Activated T-cell treated with anti-CD3 and anti-CD28 coated beads, Interleukin-2, amount 50 U/mL, for 72 hours (primary cell): Measurements from ENCODE around the gene TENT5C. TPM values are rescaled to one million over a fixed set of nuclear protein-coding genes. Genes with fewer than 3 reads are reported as not detected.
A peak's percentile ranks its signal among the peaks of the same experiment; 100 is the strongest.

Experiments used
- ATAC-seq, 2 donors: fragments of 150-1000 bp; cut with Tn5 transposase; replicated peaks in 1 of 2; 2 replicates each; pipeline ENCODE4 v1.10.0; 2021; ENCODE audit warnings: moderate library complexity in 2 of 2, mild to moderate bottlenecking in 1 of 2
- DNase-seq, 2 donors: peaks; one replicate each; pipeline ENCODE4 v3.0.0; 2021 to 2022; ENCODE audit warnings: mixed read lengths in 1 of 2
- H3K27ac Mint-ChIP-seq: one replicate; pipeline ENCODE4 v1.8.0; 2022; ENCODE audit warnings: mild to moderate bottlenecking, moderate library complexity, mixed read lengths
- H3K27me3 Mint-ChIP-seq: one replicate; pipeline ENCODE4 v1.8.0; 2022; ENCODE audit warnings: low read depth, mixed read lengths
- H3K36me3 Mint-ChIP-seq, 2 donors: one replicate each; pipeline ENCODE4 v1.8.0; 2022; ENCODE audit warnings: mixed read lengths in 2 of 2, mild to moderate bottlenecking in 1 of 2; ENCODE audit not compliant: insufficient read depth in 2 of 2
- H3K4me1 Mint-ChIP-seq: one replicate; pipeline ENCODE4 v1.8.0; 2022; ENCODE audit warnings: low read depth, mixed read lengths
- H3K4me3 Mint-ChIP-seq, 2 donors: one replicate each; pipeline ENCODE4 v1.8.0; 2022; ENCODE audit warnings: mild to moderate bottlenecking in 2 of 2, mixed read lengths in 2 of 2, moderate library complexity in 2 of 2
- H3K9me3 Mint-ChIP-seq, 2 donors: one replicate each; pipeline ENCODE4 v1.8.0; 2022; ENCODE audit warnings: mixed read lengths in 2 of 2
- total RNA-seq, 2 donors: library from RNA; stranded (reverse); gene quantifications; one replicate each; pipeline ENCODE4 v1.2.3, GENCODE V29; 2022

Gene TENT5C
- total RNA-seq, 2 donors from 2014 or later = 22.5 to 36.3 TPM

- H3K4me1 Mint-ChIP-seq = peaks cover 45% of the 10 kb centered on the region
- no peak for DNase-seq
- H3K36me3 Mint-ChIP-seq = peaks cover 8 to 10% of the 10 kb centered on the region in 2 donors
- H3K27me3 Mint-ChIP-seq = peaks cover 10% of the 10 kb centered on the region
- peak; percentile 19 to 28 for ATAC-seq
- no peaks in the 10 kb centered on the region for H3K9me3 Mint-ChIP-seq
- peak overlapping the region; percentile 83 for H3K27ac Mint-ChIP-seq
- peak overlapping the region; percentile 93 to 99 for H3K4me3 Mint-ChIP-seq
Measured at GRCh38 chr1:117605164-117605773, 579 bp upstream of the TENT5C start.

DNA sequence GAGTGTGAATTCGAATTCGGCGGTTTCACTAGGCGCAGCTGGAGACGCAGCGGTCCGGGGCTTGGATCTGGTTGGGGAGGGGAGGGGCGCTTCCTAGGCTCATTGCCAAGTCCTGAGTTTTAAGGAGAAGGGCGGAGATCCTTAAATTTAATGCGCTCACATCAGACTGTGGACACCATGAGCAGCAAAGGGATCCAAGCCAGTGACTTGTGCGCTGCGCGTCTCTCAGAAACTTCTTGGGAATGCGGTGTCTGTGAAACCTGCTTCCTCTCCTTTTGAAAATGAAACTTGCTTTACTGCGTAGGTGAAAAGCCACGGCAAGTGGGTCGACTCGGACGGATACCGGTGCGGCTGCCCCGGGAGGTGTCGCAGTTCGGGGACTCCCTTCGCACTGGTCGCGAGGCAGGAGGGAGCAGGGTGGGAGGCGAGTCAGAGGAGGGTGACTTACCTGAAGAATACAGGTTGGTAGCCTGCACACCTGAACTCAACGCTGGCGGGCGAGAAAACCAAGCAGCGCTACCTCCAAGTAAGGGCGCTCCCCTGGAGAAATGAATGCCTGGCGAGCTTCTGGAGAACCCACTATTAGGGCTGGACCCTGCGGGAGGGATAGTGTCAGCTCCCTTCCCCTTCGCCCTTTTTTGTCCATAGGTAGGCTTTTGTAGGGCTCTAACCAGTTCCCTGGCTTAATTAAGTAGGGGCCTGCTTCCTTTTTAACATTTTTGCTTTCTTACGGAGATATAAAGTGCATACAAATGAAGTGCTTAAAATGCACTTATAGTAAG lies 992 bp downstream of the TENT5C start:
- Mint-ChIP-seq H3K9me3 (no peaks in the 10 kb centered on the region), H3K27me3 (peaks cover 14% of the 10 kb centered on the region), H3K27ac (peak overlapping the region; percentile 91), H3K36me3 (peaks cover 8 to 13% of the 10 kb centered on the region in 2 donors), H3K4me3 (peak overlapping the region; percentile 94 to 98), H3K4me1 (peaks cover 47% of the 10 kb centered on the region)
- DNase-seq = peak; percentile 62 to 68
- ATAC-seq = peak; percentile 8 to 18

- ATAC-seq = peak; percentile 13 to 14
- Mint-ChIP-seq H3K36me3 (peaks cover 8 to 13% of the 10 kb centered on the region in 2 donors), H3K9me3 (no peaks in the 10 kb centered on the region), H3K27me3 (peaks cover 11% of the 10 kb centered on the region), H3K27ac (peak overlapping the region; percentile 91), H3K4me1 (peaks cover 53% of the 10 kb centered on the region), H3K4me3 (peak overlapping the region; percentile 94 to 98)
- DNase-seq = peak; percentile 55 to 56
Measured at GRCh38 chr1:117607471-117607870, 1.6 kb downstream of the TENT5C start.

DNA sequence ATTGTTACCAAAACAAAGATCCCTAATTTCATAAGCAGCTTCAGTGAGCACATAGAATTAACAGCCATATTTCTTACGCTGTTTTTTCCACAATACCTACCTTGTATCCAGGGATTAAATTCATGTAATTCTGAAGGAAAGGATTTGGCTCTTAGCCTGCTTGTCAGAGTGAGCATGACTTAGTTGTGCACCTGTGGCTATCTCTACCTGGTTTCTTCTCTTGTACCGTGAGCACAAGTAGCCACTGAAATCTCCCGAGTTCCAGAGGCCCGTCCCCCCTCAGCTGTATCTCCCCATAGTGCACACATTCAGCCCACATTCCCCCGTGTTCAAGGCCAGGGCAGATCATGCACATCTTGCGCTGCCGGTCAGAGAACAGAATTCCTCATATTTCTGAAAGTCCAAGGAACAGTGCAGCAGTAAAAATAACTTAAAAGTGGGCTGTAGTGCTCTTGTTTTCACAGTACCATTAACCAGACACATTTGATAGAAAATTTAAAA lies 2.3 kb downstream of the TENT5C start:
- peak overlapping the region; percentile 94 to 98 for H3K4me3 Mint-ChIP-seq
- peak overlapping the region; percentile 55 for H3K27ac Mint-ChIP-seq
- ATAC-seq (no peak), DNase-seq (no peak)
- H3K36me3 Mint-ChIP-seq = peaks cover 8 to 13% of the 10 kb centered on the region in 2 donors
- no peaks in the 10 kb centered on the region for H3K9me3 Mint-ChIP-seq
- H3K4me1 Mint-ChIP-seq = peaks cover 60% of the 10 kb centered on the region
- peaks cover 11% of the 10 kb centered on the region for H3K27me3 Mint-ChIP-seq

DNA sequence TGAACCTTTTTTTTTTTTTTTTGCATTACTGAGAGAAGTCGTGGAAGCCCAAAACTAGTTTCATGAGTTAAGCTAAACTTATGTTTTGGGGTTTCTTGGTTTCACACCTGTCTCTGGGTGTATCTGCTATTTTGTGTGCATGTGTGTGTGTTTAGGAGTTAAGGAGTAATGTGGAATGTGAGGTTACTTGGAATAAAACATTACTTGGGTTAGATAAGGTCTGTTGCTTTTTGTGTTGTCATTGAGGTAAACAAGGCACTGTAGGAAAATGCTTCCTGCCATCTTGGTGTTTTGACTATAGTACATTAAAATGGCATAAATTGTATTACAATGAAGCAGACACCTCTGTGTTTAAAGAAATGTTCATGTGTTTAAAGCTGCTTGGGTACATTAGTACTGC lies 2.9 kb downstream of the TENT5C start:
- no peak for ATAC-seq
- Mint-ChIP-seq H3K4me3 (peak overlapping the region; percentile 94 to 98), H3K9me3 (no peaks in the 10 kb centered on the region), H3K36me3 (peaks cover 8 to 13% of the 10 kb centered on the region in 2 donors), H3K27me3 (peaks cover 11% of the 10 kb centered on the region), H3K27ac (peak overlapping the region; percentile 55), H3K4me1 (peaks cover 66% of the 10 kb centered on the region)
- no peak for DNase-seq

DNA sequence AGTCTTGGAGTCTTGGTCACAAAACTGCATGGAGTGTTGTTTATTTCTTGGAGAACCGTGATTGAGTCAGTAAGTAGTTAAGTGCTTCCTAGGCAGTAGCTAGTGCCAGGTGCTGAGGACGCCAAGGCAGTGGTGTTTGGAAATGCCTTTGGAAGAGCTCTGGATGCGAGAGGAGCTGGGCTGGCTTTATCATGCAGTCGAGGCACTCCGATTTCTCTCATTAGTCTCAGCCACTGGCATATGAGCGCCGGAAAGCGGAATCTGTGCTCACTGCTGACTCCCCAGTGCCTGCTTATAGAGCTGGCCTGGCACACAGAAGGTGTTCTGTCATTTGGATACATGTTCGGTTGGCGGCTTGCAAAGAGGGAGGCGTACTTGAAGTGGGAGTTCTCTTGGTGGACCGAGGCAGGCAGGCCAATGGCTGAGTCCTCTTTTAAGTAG lies 3.6 kb downstream of the TENT5C start:
- DNase-seq (no peak), ATAC-seq (no peak)
- Mint-ChIP-seq H3K27me3 (peaks cover 11% of the 10 kb centered on the region), H3K27ac (no peak overlapping the region), H3K4me3 (peak overlapping the region in 1 of 2 donors; percentile 21), H3K9me3 (no peaks in the 10 kb centered on the region), H3K4me1 (peaks cover 71% of the 10 kb centered on the region), H3K36me3 (peaks cover 8 to 13% of the 10 kb centered on the region in 2 donors)

- Mint-ChIP-seq H3K27ac (no peak overlapping the region), H3K9me3 (no peaks in the 10 kb centered on the region), H3K36me3 (peaks cover 8 to 16% of the 10 kb centered on the region in 2 donors)
Measured at GRCh38 chr1:117610036-117610435, 4.2 kb downstream of the TENT5C start.

GRCh38 chr1:117611121-117611601 lies 5.3 kb downstream of the TENT5C start:
- H3K4me3 Mint-ChIP-seq = peak overlapping the region in 1 of 2 donors; percentile 8
- H3K9me3 Mint-ChIP-seq = no peaks in the 10 kb centered on the region
- no peak overlapping the region for H3K27ac Mint-ChIP-seq
- H3K36me3 Mint-ChIP-seq = peaks cover 8 to 19% of the 10 kb centered on the region in 2 donors
- peaks cover 20% of the 10 kb centered on the region for H3K27me3 Mint-ChIP-seq
- peaks cover 76% of the 10 kb centered on the region for H3K4me1 Mint-ChIP-seq
- ATAC-seq (no peak), DNase-seq (no peak)

More at GRCh38 chr1:117610036-117610435, 4.2 kb downstream of the TENT5C start:
- Mint-ChIP-seq H3K4me1 (peaks cover 71% of the 10 kb centered on the region), H3K4me3 (peak overlapping the region in 1 of 2 donors; percentile 31), H3K27me3 (peaks cover 17% of the 10 kb centered on the region)
- no peak for ATAC-seq
- no peak for DNase-seq

GRCh38 chr1:117611894-117612483 lies 6.1 kb downstream of the TENT5C start:
- Mint-ChIP-seq H3K9me3 (no peaks in the 10 kb centered on the region), H3K27me3 (peaks cover 21% of the 10 kb centered on the region), H3K27ac (no peak overlapping the region), H3K4me3 (peak overlapping the region in 1 of 2 donors; percentile 62), H3K4me1 (peaks cover 81% of the 10 kb centered on the region), H3K36me3 (peaks cover 4 to 20% of the 10 kb centered on the region in 2 donors)
- DNase-seq (no peak), ATAC-seq (no peak)

DNA sequence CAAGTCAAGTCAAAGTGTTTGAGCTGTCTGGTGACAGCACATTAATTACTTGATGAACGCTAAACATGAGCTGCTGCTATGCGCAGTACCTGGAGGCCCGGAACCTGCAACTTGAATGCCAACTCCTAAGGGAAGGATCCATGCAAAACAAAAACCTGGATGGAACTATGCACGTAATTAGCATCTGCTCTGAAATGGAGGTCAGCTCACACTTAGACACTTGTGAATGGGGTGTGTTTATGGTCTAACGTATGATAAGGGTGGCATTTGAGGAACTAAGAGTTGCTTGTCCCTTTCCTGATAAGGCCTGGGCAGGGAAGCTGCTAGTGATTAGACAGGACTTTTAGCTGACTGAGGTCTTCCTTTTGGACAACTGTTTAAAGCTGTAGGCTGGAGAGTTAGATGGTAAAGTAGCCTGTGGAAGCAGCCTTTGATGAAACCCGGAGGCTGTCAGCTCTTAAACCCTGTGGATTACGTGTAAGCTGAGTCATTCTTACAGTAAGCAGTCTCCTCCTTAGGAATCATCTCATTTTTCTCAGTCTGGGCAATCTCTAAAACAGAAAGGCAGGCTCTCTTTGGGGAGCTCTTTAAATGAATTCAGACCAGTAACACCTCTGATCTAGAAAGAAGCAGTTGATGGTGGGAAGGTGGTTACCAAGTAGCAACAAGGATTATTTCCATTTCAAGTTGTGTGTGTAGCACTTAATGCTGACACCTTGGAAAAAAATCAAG lies 6.8 kb downstream of the TENT5C start:
- Mint-ChIP-seq H3K9me3 (no peaks in the 10 kb centered on the region), H3K4me1 (peaks cover 79% of the 10 kb centered on the region), H3K36me3 (peaks cover 4 to 19% of the 10 kb centered on the region in 2 donors), H3K4me3 (peak overlapping the region; percentile 25 to 62), H3K27ac (peak overlapping the region; percentile 30), H3K27me3 (peaks cover 25% of the 10 kb centered on the region)
- DNase-seq (no peak), ATAC-seq (peak; percentile 69 to 71)

DNA sequence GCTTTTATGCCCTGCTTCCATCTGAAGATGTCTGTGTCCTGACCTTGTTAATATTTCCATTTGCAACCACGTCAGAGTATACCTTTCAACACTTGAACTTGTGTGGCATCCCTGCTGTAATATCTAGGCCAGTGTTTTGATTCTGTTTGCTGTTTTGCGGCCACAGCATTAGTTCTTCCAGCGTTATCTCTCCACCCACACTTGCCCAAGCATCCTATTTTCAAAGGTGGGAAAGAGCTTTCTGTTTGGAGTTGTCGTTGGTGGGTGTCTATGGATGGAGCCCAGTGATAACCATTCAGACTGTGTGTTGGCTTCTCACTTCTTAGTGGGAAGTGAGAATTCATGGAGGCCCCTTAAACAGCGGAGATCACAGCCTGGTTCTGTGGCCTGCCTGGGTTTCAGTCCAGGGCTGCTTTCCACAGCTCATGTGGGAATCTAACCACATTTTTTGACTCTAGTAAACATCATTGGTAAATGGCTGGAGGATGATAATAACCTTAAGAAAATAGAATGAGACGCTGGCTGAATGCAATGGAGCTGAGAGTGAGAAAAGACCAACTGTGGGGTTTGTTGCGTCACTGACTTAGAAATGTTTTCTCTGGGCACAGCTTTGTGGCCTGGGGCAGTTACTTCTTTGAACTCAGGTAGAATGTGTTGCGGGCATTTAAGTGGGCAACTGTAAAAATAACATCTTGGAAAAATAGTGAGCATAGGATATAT lies 7.6 kb downstream of the TENT5C start:
- peaks cover 77% of the 10 kb centered on the region for H3K4me1 Mint-ChIP-seq
- peak overlapping the region; percentile 3 for H3K27ac Mint-ChIP-seq
- H3K9me3 Mint-ChIP-seq = no peaks in the 10 kb centered on the region
- peaks cover 2 to 17% of the 10 kb centered on the region in 2 donors for H3K36me3 Mint-ChIP-seq
- peaks cover 31% of the 10 kb centered on the region for H3K27me3 Mint-ChIP-seq
- peak overlapping the region in 1 of 2 donors; percentile 62 for H3K4me3 Mint-ChIP-seq
- ATAC-seq (no peak), DNase-seq (no peak)
